ENCODE measurements around the gene MT1A.
A peak's percentile ranks its signal among the peaks of the same experiment; 100 is the strongest.
"Not testable (repeated sequence)": the region's sequence is repeated elsewhere in the genome, so short reads cannot be mapped to it uniquely, and the experiment has no call there.

The MT1A gene

DNA sequence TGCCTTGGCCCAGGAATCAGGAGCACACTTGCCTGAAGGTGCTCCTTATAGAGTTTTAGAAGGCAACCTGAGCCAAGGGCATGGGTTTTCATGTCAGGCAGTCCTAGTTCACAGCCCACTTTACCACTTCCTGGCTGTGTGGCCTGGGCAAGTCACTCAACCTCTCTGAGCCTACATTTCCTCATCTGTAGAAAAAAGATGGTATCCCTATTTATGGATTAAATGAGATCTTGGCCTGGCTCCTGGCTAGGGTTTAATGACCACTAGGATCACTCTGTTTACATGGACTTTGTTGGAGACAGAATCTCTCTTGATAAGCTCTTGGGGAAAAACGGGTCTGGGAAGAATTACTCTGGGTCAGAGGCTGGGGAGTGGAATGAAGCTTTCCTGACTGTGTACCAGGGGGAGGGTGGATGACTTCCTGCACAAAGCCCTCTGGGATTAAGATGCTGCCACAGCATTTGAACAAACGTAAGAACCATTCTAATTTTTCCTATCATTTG, 27.8 kb upstream of the MT1A start:
- no peak for DNase-seq

- no peak for DNase-seq
Observed at GRCh38 chr16:56611281-56611833, 27.1 kb upstream of the MT1A start.

DNA sequence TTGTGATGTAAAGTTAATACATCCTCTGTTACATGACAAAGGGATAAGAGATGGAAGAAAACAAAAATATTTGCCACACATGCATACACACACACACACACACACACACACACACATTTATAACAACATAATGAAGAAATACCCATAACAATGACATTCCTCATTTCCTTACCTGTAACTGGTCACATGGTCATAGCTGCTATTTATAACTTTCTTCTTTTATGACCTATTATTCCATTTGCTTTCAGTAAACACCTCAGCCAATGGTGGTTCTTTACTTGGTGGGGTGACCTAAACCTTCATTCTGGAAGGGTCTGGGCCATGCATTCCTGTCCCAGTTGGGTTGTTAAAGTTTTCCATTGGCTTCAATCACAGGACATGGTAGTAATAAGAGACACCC, 24.8 kb upstream of the MT1A start:
- no peak for DNase-seq

DNA sequence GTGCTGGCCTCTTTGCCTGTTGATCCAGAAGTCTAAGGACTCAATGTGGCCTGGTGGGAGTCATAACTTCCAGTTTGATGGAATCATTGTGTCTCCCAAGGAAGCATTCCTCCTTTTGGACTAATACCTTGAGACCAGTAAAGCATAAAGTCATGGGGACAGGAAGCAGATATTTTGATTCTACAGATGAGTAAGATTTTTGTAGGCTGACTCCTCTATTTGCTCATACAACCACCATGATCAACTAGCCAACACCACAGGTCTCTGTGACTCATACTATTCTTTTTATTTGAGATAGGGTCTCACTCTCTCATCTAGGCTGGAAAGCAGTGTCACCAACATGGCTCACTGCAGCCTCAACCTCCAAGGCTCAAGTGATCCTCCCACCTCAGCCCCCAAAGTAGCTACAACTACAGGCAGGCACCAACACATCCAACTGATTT, 23.9 kb upstream of the MT1A start:
- DNase-seq = no peak

DNA sequence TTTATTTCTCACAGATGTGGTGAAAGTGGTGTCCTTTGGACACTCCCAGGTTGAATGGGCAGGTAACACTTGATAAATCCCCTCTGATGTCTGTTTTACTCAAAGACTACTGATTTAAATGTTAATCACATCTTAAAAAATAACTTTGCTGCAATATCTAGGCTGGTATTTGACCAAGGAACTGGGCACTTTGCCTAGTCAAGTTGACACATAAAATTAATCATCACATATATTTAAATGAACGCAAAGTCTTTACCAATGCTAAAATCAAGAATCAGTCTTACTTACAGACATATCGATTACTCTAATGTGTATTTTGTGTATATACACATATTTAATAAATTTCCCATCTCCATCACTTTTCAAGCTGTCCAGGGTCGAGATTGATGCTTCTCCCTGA, 23.1 kb upstream of the MT1A start:
- no peak for DNase-seq

DNA sequence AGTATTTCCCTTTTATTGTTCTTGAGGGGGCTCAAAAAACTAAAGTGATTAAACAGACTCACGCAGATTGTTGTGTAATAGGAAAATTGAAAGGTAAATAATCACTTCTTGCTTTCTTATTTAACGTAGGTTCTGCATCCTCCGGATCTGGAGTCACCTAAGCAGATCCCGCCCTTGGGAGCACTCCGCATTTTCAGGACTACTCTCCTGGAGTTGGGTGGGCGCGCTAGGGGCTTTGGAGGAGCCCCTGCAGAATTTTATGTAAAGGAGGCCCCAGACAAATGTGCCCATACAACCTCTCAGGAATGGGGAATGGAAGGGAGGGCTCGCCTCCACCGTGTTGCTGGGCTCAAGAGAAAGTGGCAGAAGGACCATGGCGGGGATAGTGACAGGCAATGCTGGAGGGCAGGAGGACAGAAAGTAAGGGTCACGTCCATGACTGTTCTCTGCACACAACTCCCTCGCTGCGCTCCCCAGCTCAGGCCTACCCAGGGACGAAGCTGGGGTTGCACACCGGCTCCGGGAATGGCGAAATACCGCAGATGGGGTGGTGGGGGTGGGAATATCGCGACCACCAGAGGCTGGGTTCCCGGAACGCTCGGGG, 21.8 kb upstream of the MT1A start:
- no peak for DNase-seq

DNA sequence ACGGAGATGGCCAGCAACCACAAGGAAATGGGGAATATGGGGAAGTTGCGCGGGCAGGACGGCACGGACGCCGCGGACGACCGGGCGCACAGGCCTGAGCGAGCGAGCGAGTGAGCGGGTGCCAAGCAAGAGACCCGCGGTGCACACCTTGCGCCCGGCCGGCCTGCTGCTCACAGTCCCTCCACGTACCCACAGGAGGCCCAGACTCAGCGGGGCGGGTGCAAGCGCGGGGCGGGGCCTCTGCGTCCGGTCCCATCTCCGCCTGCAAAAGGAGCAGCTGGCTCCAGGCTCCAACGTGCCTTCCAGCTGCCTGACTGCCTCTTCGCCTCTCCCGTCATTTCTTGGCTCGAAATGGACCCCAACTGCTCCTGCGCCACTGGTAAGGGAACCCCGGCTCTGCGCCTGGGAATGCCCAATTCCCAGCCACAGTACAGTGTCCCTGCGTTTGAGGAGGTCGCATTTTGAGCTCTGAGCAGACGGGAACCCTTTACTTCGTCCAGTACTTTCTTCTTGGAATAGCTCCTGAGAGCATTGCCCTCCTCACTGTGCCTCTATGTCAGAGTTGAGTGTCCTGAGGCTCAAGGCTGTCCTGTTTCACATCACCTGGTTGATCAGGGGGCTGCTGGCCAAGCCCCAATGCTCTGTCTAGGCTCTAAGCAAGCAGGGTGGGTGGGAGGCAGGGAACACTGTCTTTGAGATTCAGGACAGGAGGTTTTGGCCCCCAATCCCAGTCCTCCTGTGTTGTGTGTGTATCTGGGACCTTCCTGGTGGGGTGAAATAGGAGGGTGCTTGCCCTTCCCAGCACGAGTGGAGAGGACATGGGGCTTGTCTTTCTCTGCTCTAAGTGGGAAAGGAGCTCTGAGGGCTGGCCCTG, 21.0 kb upstream of the MT1A start:
- DNase-seq = peak; percentile 86

DNA sequence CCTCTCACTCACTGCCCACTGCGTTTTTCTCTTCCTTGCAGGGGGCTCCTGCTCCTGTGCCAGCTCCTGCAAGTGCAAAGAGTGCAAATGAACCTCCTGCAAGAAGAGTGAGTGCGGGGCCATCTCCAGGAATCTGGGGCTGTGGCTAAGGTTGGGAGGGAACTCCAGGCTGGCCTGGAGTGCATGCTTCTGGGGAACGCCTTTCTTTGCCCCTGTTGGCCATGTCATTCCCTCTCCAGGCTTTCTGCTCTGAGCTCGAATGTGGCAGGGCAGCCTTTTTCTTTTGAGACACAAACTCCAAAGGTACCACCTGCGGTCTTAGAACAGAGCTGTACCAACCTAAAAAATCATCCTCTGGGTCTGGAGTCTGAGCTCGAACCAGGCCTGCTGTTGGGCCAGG, 20.3 kb upstream of the MT1A start:
- DNase-seq = no peak

GRCh38 chr16:56620339-56620897, 18.0 kb upstream of the MT1A start:
- no peak for DNase-seq

DNA sequence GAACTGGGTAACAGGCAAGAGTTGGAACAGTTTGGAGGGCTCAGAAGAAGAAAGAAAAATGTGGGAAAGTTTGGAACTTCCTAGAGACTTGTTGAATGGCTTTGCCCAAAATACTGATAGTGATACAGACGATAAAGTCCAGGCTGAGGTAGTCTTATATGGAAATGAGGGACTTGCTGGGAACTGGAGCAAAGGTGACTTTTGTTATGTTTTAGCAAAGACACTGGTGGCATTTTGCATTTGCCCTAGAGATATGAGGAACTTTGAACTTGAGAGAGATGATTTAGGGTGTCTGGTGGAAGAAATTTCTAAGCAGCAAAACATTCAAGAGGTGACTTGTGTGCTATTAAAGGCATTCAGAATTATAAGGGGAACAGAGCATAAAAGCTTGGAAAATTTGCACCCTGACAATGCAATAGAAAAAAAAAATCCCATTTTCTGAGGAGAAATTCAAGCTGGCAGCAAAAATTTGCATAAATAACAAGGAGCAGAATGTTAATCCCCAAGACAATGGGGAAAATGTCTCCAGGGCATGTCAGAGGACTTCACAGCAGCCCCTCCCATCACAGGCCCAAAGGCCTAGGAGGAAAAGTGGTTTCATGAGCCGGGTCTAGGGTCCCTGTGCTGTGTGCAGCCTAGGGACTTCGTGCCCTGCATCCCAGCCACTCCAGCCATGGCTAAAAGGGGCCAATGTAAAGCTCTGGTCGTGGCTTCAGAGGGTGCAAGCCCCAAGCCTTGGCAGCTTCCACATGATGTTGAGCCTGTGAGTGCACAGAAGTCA, 16.6 kb upstream of the MT1A start:
- DNase-seq = not testable (repeated sequence)

GRCh38 chr16:56623184-56623583, 15.3 kb upstream of the MT1A start:
- DNase-seq = not testable (repeated sequence)

- DNase-seq = no peak
Observed at GRCh38 chr16:56623637-56624036, 14.8 kb upstream of the MT1A start.

GRCh38 chr16:56625140-56625942, 13.1 kb upstream of the MT1A start, which contains the start of gene MT1E:
TSS of gene MT1E (plus strand) at chr16:56625781. CDS start at chr16:56625852, 71 bp downstream.
- peak; percentile 75 for DNase-seq

GRCh38 chr16:56625943-56626654, 12.4 kb upstream of the MT1A start:
- DNase-seq = peak; percentile 60

- no peak for DNase-seq
Observed at GRCh38 chr16:56626685-56627084, 11.8 kb upstream of the MT1A start.

- no peak for DNase-seq
Observed at GRCh38 chr16:56628486-56629350, 9.7 kb upstream of the MT1A start.

DNA sequence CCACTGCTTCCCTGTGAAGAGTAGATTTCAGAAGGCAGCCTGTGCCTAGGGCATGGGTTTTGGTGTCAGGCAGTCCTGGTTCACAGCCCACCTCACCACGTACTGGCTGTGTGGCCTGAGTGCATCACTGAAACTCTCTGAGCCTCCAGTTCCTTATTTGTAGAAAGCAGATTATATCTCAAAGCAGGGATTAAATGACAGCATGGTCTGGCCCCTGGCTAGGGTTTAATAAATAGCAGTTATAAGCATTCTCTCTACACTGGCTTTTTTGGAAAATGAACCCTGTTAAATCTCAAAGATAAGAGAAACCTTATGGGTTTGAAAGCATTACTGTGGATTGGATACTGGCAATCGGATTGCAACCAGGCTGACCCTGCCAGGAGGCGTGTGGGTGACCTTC, 8.9 kb upstream of the MT1A start:
- no peak for DNase-seq

- DNase-seq = no peak
Observed at GRCh38 chr16:56630134-56630533, 8.3 kb upstream of the MT1A start.

DNA sequence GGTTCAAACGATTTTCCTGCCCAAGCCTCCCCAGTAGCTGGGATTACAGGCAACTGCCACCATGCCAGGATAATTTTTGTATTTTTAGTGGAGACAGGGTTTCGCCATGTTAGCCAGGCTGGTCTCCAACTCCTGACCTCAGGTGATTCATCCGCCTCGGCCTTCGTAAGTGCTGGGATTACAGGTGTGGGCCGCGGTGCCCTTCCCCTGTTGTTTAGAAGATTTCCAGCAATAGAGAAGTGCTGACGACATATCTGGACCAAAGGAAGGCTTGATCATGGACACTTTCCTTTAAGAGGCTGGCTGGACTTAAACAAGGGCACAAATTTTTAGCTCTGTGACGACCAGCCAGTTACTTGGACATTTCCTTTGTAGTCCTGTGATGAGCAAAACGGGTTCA, 7.3 kb upstream of the MT1A start:
- no peak for DNase-seq

GRCh38 chr16:56631832-56632155, 6.7 kb upstream of the MT1A start:
- no peak for DNase-seq

Data from right hindlimb (tissue), 1 donor.